ENCODE results near the gene ZFHX3. TPM values are rescaled to one million over a fixed set of nuclear protein-coding genes. Genes with fewer than 3 reads are reported as not detected.
A peak's percentile ranks its signal among the peaks of the same experiment; 100 is the strongest.

The ZFHX3 gene
- total and polyA plus RNA-seq, 2 donors (not counting 3 experiments of a cell fraction or from before 2014, with no cell fraction given): 3.7 to 18.8 TPM

DNA sequence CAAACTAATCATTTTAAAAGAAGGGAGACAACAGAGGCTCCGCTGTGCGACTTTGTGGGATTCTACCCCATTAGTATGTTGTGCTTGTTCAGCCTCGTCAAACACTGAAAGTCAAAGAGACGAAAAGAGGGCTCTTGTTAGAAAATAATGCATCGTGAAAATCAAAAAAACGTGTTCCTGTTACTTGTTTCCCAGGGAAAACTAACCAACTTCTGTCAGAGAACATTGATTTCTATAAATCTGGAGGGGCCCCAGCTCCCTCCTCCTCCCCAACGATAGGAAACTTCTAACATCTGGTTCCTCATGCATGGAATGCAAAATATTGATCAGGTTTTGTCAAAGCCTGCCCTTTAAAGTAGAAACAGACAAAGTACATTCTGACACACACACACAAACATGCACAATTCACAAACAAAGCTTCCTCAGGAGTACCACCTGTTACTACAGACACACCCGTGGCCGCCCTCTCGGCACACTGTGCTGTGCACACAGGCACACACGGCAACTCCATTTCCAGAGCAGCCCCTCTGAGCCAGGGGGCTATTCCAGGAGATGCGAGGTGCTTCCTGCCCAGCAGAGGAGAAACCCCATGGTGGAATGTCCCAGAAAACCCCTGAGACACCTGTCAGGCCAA lies 151.3 kb downstream of the ZFHX3 start:
- Histone ChIP-seq H3K4me3 (replicated peaks in 1 of 3; ENCODE audit: insufficient read depth in 1 of 3, low read depth in 1 of 3, low read length in 3 of 3) (no peak overlapping the region), H3K4me2 (ENCODE audit: insufficient read depth, low read length) (no peak overlapping the region), H3K79me2 (ENCODE audit: control insufficient read depth, insufficient read depth, low read length) (peaks cover 4% of the 10 kb centered on the region), H3K9me1 (replicated peaks; ENCODE audit: control insufficient read depth, extremely low read depth, insufficient read depth, low read length) (no peaks in the 10 kb centered on the region), H3K27ac (ENCODE audit: insufficient read depth, low read depth, low read length) (no peak overlapping the region), H3K9me3 (replicated peaks; ENCODE audit: control insufficient read depth, insufficient read depth, low read length) (no peaks in the 10 kb centered on the region), H3K4me1 (ENCODE audit: control insufficient read depth, extremely low read depth, insufficient read depth, low read length) (peaks cover 21% of the 10 kb centered on the region), H3K27me3 (ENCODE audit: control insufficient read depth in 2 of 2, insufficient read depth in 2 of 2, low read length in 2 of 2) (no peaks in the 10 kb centered on the region), H4K20me1 (replicated peaks; ENCODE audit: control insufficient read depth, extremely low read depth, insufficient read depth, low read length) (no peaks in the 10 kb centered on the region), H3K9ac (replicated peaks; ENCODE audit: extremely low read depth, insufficient read depth, low read length) (no peak overlapping the region), H3K36me3 (ENCODE audit: control insufficient read depth in 2 of 2, extremely low read depth in 1 of 2, insufficient read depth in 2 of 2, low read length in 2 of 2) (no peaks in the 10 kb centered on the region), H2AFZ (ENCODE audit: low read depth, low read length) (no peak overlapping the region)
- DNase-seq (ENCODE audit: low read depth, low spot score): no peak
- POLR2A ChIA-PET: no interaction called here
- peak; percentile 38 for FAIRE-seq
- CTCF ChIA-PET: no interaction called here
- BruUV-seq (replicated peaks): no TSS peak
- no peak for TF ChIP-seq POLR2AphosphoS5 (IDR thresholded peaks at IDR 0.05; ENCODE audit: insufficient read depth, low read depth, low read length)
- no peak for TF ChIP-seq POLR2A (IDR thresholded peaks at IDR 0.05; ENCODE audit: low read depth, low read length)
- TF ChIP-seq, protein P1, sequence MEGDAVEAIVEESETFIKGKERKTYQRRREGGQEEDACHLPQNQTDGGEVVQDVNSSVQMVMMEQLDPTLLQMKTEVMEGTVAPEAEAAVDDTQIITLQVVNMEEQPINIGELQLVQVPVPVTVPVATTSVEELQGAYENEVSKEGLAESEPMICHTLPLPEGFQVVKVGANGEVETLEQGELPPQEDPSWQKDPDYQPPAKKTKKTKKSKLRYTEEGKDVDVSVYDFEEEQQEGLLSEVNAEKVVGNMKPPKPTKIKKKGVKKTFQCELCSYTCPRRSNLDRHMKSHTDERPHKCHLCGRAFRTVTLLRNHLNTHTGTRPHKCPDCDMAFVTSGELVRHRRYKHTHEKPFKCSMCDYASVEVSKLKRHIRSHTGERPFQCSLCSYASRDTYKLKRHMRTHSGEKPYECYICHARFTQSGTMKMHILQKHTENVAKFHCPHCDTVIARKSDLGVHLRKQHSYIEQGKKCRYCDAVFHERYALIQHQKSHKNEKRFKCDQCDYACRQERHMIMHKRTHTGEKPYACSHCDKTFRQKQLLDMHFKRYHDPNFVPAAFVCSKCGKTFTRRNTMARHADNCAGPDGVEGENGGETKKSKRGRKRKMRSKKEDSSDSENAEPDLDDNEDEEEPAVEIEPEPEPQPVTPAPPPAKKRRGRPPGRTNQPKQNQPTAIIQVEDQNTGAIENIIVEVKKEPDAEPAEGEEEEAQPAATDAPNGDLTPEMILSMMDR (IDR thresholded peaks at IDR 0.05; ENCODE audit: extremely low read depth in 1 of 2, insufficient read depth in 1 of 2, low read depth in 1 of 2, low read length in 2 of 2): no peak
- TF ChIP-seq MYC (IDR thresholded peaks at IDR 0.05; ENCODE audit: low read depth, low read length): no peak
- no peak for TF ChIP-seq FOS (IDR thresholded peaks at IDR 0.05; ENCODE audit: borderline replicate concordance, insufficient read depth, low read length)
- no peak for TF ChIP-seq MAX (IDR thresholded peaks at IDR 0.05; ENCODE audit: insufficient read depth, insufficient read length)
- no peak for TF ChIP-seq JUN (IDR thresholded peaks at IDR 0.05; ENCODE audit: borderline replicate concordance, insufficient read depth, insufficient read length, low read depth)
- no peak for TF ChIP-seq GATA2 (IDR thresholded peaks at IDR 0.05; ENCODE audit: insufficient read depth, insufficient read length, low read depth, low read length)
- TF ChIP-seq EZH2 (IDR thresholded peaks at IDR 0.05; ENCODE audit: borderline replicate concordance, low read depth, low read length, severe bottlenecking): no peak
- intact Hi-C loops (cut with micrococcal nuclease) (no loop called here), dilution Hi-C loops (cut with MboI; ENCODE audit: extremely low pct_ligation_motif_present, low sequenced_read_pairs) (no loop called here)

All from endothelial cell of umbilical vein (primary cell).